ENCODE data around the gene TOX2.
"Not testable (repeated sequence)": the region's sequence is repeated elsewhere in the genome, so short reads cannot be mapped to it uniquely, and the experiment has no call there.

TOX2 gene

GRCh38 chr20:44034965-44035635 lies 120.4 kb downstream of the TOX2 start:
- Histone ChIP-seq H3K4me3 (ENCODE audit: low read length) (no peak overlapping the region), H3K27ac (ENCODE audit: low read length) (no peak overlapping the region), H3K9ac (ENCODE audit: low read length) (no peak overlapping the region), H3K27me3 (ENCODE audit: control insufficient read depth, insufficient read depth, low read length) (no peaks in the 10 kb centered on the region), H3K36me3 (ENCODE audit: control insufficient read depth, low read depth, low read length) (no peaks in the 10 kb centered on the region), H3K4me1 (ENCODE audit: control insufficient read depth, low read depth, low read length) (no peaks in the 10 kb centered on the region), H3K9me3 (ENCODE audit: control insufficient read depth, low read depth, low read length) (no peaks in the 10 kb centered on the region)

- no peak overlapping the region for H3K9ac ChIP-seq (ENCODE audit: low read length)
- no peaks in the 10 kb centered on the region for H3K9me3 ChIP-seq (ENCODE audit: control insufficient read depth, low read depth, low read length)
- H3K27me3 ChIP-seq (ENCODE audit: control insufficient read depth, insufficient read depth, low read length): no peaks in the 10 kb centered on the region
- H3K27ac ChIP-seq (ENCODE audit: low read length): no peak overlapping the region
- H3K36me3 ChIP-seq (ENCODE audit: control insufficient read depth, low read depth, low read length): no peaks in the 10 kb centered on the region
- no peaks in the 10 kb centered on the region for H3K4me1 ChIP-seq (ENCODE audit: control insufficient read depth, low read depth, low read length)
- H3K4me3 ChIP-seq (ENCODE audit: low read length): no peak overlapping the region
Measured at GRCh38 chr20:44035924-44036323, 121.3 kb downstream of the TOX2 start.

GRCh38 chr20:44036441-44036840 lies 121.8 kb downstream of the TOX2 start:
- H3K27ac ChIP-seq (ENCODE audit: low read length): no peak overlapping the region
- H3K9me3 ChIP-seq (ENCODE audit: control insufficient read depth, low read depth, low read length): no peaks in the 10 kb centered on the region
- H3K4me1 ChIP-seq (ENCODE audit: control insufficient read depth, low read depth, low read length): no peaks in the 10 kb centered on the region
- H3K4me3 ChIP-seq (ENCODE audit: low read length): no peak overlapping the region
- no peak overlapping the region for H3K9ac ChIP-seq (ENCODE audit: low read length)
- no peaks in the 10 kb centered on the region for H3K27me3 ChIP-seq (ENCODE audit: control insufficient read depth, insufficient read depth, low read length)
- no peaks in the 10 kb centered on the region for H3K36me3 ChIP-seq (ENCODE audit: control insufficient read depth, low read depth, low read length)

- H3K27me3 ChIP-seq (ENCODE audit: control insufficient read depth, insufficient read depth, low read length): no peaks in the 10 kb centered on the region
- H3K36me3 ChIP-seq (ENCODE audit: control insufficient read depth, low read depth, low read length): no peaks in the 10 kb centered on the region
- no peak overlapping the region for H3K4me3 ChIP-seq (ENCODE audit: low read length)
- no peaks in the 10 kb centered on the region for H3K4me1 ChIP-seq (ENCODE audit: control insufficient read depth, low read depth, low read length)
- H3K9ac ChIP-seq (ENCODE audit: low read length): no peak overlapping the region
- no peaks in the 10 kb centered on the region for H3K9me3 ChIP-seq (ENCODE audit: control insufficient read depth, low read depth, low read length)
- H3K27ac ChIP-seq (ENCODE audit: low read length): no peak overlapping the region
Measured at GRCh38 chr20:44038681-44039123, 124.0 kb downstream of the TOX2 start.

GRCh38 chr20:44039147-44039546 lies 124.5 kb downstream of the TOX2 start:
- no peak overlapping the region for H3K4me3 ChIP-seq (ENCODE audit: low read length)
- no peaks in the 10 kb centered on the region for H3K9me3 ChIP-seq (ENCODE audit: control insufficient read depth, low read depth, low read length)
- no peaks in the 10 kb centered on the region for H3K36me3 ChIP-seq (ENCODE audit: control insufficient read depth, low read depth, low read length)
- no peaks in the 10 kb centered on the region for H3K27me3 ChIP-seq (ENCODE audit: control insufficient read depth, insufficient read depth, low read length)
- H3K9ac ChIP-seq (ENCODE audit: low read length): no peak overlapping the region
- no peaks in the 10 kb centered on the region for H3K4me1 ChIP-seq (ENCODE audit: control insufficient read depth, low read depth, low read length)
- no peak overlapping the region for H3K27ac ChIP-seq (ENCODE audit: low read length)

GRCh38 chr20:44039741-44040140 lies 125.1 kb downstream of the TOX2 start:
- no peaks in the 10 kb centered on the region for H3K27me3 ChIP-seq (ENCODE audit: control insufficient read depth, insufficient read depth, low read length)
- H3K4me3 ChIP-seq (ENCODE audit: low read length): no peak overlapping the region

GRCh38 chr20:44040202-44040915 lies 125.7 kb downstream of the TOX2 start:
- H3K9ac ChIP-seq (ENCODE audit: low read length): no peak overlapping the region
- H3K4me1 ChIP-seq (ENCODE audit: control insufficient read depth, low read depth, low read length): no peaks in the 10 kb centered on the region
- no peak overlapping the region for H3K4me3 ChIP-seq (ENCODE audit: low read length)
- H3K27ac ChIP-seq (ENCODE audit: low read length): no peak overlapping the region
- H3K27me3 ChIP-seq (ENCODE audit: control insufficient read depth, insufficient read depth, low read length): no peaks in the 10 kb centered on the region
- H3K36me3 ChIP-seq (ENCODE audit: control insufficient read depth, low read depth, low read length): no peaks in the 10 kb centered on the region
- no peaks in the 10 kb centered on the region for H3K9me3 ChIP-seq (ENCODE audit: control insufficient read depth, low read depth, low read length)

More at GRCh38 chr20:44039741-44040140, 125.1 kb downstream of the TOX2 start:
- H3K9ac ChIP-seq (ENCODE audit: low read length): no peak overlapping the region
- no peaks in the 10 kb centered on the region for H3K4me1 ChIP-seq (ENCODE audit: control insufficient read depth, low read depth, low read length)
- H3K9me3 ChIP-seq (ENCODE audit: control insufficient read depth, low read depth, low read length): no peaks in the 10 kb centered on the region
- H3K27ac ChIP-seq (ENCODE audit: low read length): no peak overlapping the region
- H3K36me3 ChIP-seq (ENCODE audit: control insufficient read depth, low read depth, low read length): no peaks in the 10 kb centered on the region

- H3K9ac ChIP-seq (ENCODE audit: low read length): no peak overlapping the region
- no peaks in the 10 kb centered on the region for H3K27me3 ChIP-seq (ENCODE audit: control insufficient read depth, insufficient read depth, low read length)
- H3K4me1 ChIP-seq (ENCODE audit: control insufficient read depth, low read depth, low read length): no peaks in the 10 kb centered on the region
- no peak overlapping the region for H3K4me3 ChIP-seq (ENCODE audit: low read length)
- H3K9me3 ChIP-seq (ENCODE audit: control insufficient read depth, low read depth, low read length): no peaks in the 10 kb centered on the region
- no peaks in the 10 kb centered on the region for H3K36me3 ChIP-seq (ENCODE audit: control insufficient read depth, low read depth, low read length)
- no peak overlapping the region for H3K27ac ChIP-seq (ENCODE audit: low read length)
Measured at GRCh38 chr20:44041001-44041400, 126.3 kb downstream of the TOX2 start.

GRCh38 chr20:44044712-44045111 lies 130.1 kb downstream of the TOX2 start:
- H3K36me3 ChIP-seq (ENCODE audit: control insufficient read depth, low read depth, low read length); H3K27me3 ChIP-seq (ENCODE audit: control insufficient read depth, insufficient read depth, low read length); H3K9me3 ChIP-seq (ENCODE audit: control insufficient read depth, low read depth, low read length); H3K9ac ChIP-seq (ENCODE audit: low read length); H3K4me3 ChIP-seq (ENCODE audit: low read length); H3K4me1 ChIP-seq (ENCODE audit: control insufficient read depth, low read depth, low read length); H3K27ac ChIP-seq (ENCODE audit: low read length): not testable (repeated sequence)

- H3K4me3 ChIP-seq (ENCODE audit: low read length): no peak overlapping the region
- H3K9ac ChIP-seq (ENCODE audit: low read length): no peak overlapping the region
- no peak overlapping the region for H3K27ac ChIP-seq (ENCODE audit: low read length)
- H3K36me3 ChIP-seq (ENCODE audit: control insufficient read depth, low read depth, low read length): no peaks in the 10 kb centered on the region
- no peaks in the 10 kb centered on the region for H3K27me3 ChIP-seq (ENCODE audit: control insufficient read depth, insufficient read depth, low read length)
- no peaks in the 10 kb centered on the region for H3K4me1 ChIP-seq (ENCODE audit: control insufficient read depth, low read depth, low read length)
- H3K9me3 ChIP-seq (ENCODE audit: control insufficient read depth, low read depth, low read length): no peaks in the 10 kb centered on the region
Measured at GRCh38 chr20:44050327-44050726, 135.7 kb downstream of the TOX2 start.

GRCh38 chr20:44050925-44051660 lies 136.4 kb downstream of the TOX2 start:
- Histone ChIP-seq H3K9me3 (ENCODE audit: control insufficient read depth, low read depth, low read length) (no peaks in the 10 kb centered on the region), H3K4me3 (ENCODE audit: low read length) (no peak overlapping the region), H3K36me3 (ENCODE audit: control insufficient read depth, low read depth, low read length) (no peaks in the 10 kb centered on the region), H3K9ac (ENCODE audit: low read length) (no peak overlapping the region), H3K4me1 (ENCODE audit: control insufficient read depth, low read depth, low read length) (no peaks in the 10 kb centered on the region), H3K27me3 (ENCODE audit: control insufficient read depth, insufficient read depth, low read length) (no peaks in the 10 kb centered on the region), H3K27ac (ENCODE audit: low read length) (no peak overlapping the region)

Data from iPS-18a (cell line).